IMR-90 (cell line): ENCODE results near the gene TMEM60. TPM values are rescaled to one million over a fixed set of nuclear protein-coding genes. Genes with fewer than 3 reads are reported as not detected.
A peak's percentile ranks its signal among the peaks of the same experiment; 100 is the strongest.

Experiments
- ATAC-seq: fragments of 200-7000 bp; cut with Tn5 transposase; 2 replicates; pipeline ENCODE4 v1.9.1; 2020; ENCODE audit warnings: low read depth, mild to moderate bottlenecking, moderate library complexity
- BruUV-seq: library from RNA; stranded (reverse); fragments of 400-500 nt; replicated peaks from 2 replicates; lab custom pipeline; 2021; lab: Mats Ljungman, UMichigan
- CTCF ChIA-PET: fragments of 300-600 bp; formaldehyde crosslinking; extraction: SDS; loops from one replicate; lab custom pipeline; 2021; ENCODE audit warnings: antibody characterized with exemption; lab: Yijun Ruan, JAX
- POLR2A ChIA-PET: fragments of 300-600 bp; sonication (Branson Sonifier 250); formaldehyde crosslinking; loops from one replicate; lab custom pipeline; 2022; ENCODE audit warnings: antibody characterized with exemption; ENCODE audit not compliant: unreplicated experiment; lab: Charles Lee
- DNase-seq: peaks from one replicate; pipeline ENCODE4 v3.0.0; 2013
- H2AFZ ChIP-seq: replicated peaks from 2 replicates; pipeline ENCODE3; 2013; ENCODE audit warnings: low read length, mild to moderate bottlenecking; ENCODE audit not compliant: poor library complexity
- H2AK5ac ChIP-seq: 2 replicates; pipeline ENCODE4 v1.6.1; 2013; ENCODE audit warnings: low read depth, low read length, inconsistent platforms
- H2AK9ac ChIP-seq: replicated peaks from 2 replicates; pipeline ENCODE3; 2013; ENCODE audit warnings: mild to moderate bottlenecking, low read depth, low read length, moderate library complexity; ENCODE audit not compliant: poor library complexity
- H2BK120ac ChIP-seq: 2 replicates; pipeline ENCODE4 v1.6.1; 2013; ENCODE audit warnings: low read depth, low read length, inconsistent platforms
- H2BK15ac ChIP-seq: 3 replicates; pipeline ENCODE4 v1.6.1; 2013; ENCODE audit warnings: low read depth, low read length, inconsistent platforms
- H2BK20ac ChIP-seq: 2 replicates; pipeline ENCODE4 v1.6.1; 2013; ENCODE audit warnings: low read depth, mild to moderate bottlenecking, inconsistent platforms, low read length, moderate library complexity
- H2BK5ac ChIP-seq: 2 replicates; pipeline ENCODE4 v1.6.1; 2013; ENCODE audit warnings: mild to moderate bottlenecking, low read depth, low read length, inconsistent platforms; ENCODE audit not compliant: poor library complexity, severe bottlenecking
- H3K14ac ChIP-seq: replicated peaks from 2 replicates; pipeline ENCODE4 v1.6.1; 2013; ENCODE audit warnings: low read depth, low read length, inconsistent platforms
- H3K18ac ChIP-seq: 2 replicates; pipeline ENCODE4 v1.6.1; 2013; ENCODE audit warnings: low read depth, low read length, control low read depth
- H3K23ac ChIP-seq: 2 replicates; pipeline ENCODE4 v1.6.1; 2013; ENCODE audit warnings: low read depth, low read length, inconsistent platforms
- H3K27ac ChIP-seq: 2 replicates; pipeline ENCODE4 v1.5.1; 2013; ENCODE audit warnings: mild to moderate bottlenecking, control low read depth, low read length; ENCODE audit not compliant: insufficient read depth
- H3K27me3 ChIP-seq: 2 replicates; pipeline ENCODE4 v1.6.1; 2013; ENCODE audit warnings: low read length; ENCODE audit not compliant: control insufficient read depth, insufficient read depth
- H3K36me3 ChIP-seq: 2 replicates; pipeline ENCODE4 v1.6.1; 2013; ENCODE audit warnings: low read length, mixed read lengths; ENCODE audit not compliant: control insufficient read depth, insufficient read depth
- H3K4ac ChIP-seq: 2 replicates; pipeline ENCODE4 v1.6.1; 2013; ENCODE audit warnings: low read depth, low read length, inconsistent platforms
- H3K4me1 ChIP-seq: 2 replicates; pipeline ENCODE4 v1.6.1; 2013; ENCODE audit warnings: low read length, mixed read lengths; ENCODE audit not compliant: control insufficient read depth, insufficient read depth
- H3K4me2 ChIP-seq: 2 replicates; pipeline ENCODE4 v1.6.1; 2013; ENCODE audit warnings: low read depth, mild to moderate bottlenecking, control low read depth, low read length, moderate library complexity
- H3K4me3 ChIP-seq: 2 replicates; pipeline ENCODE4 v1.5.1; 2013; ENCODE audit warnings: low read depth, mild to moderate bottlenecking, control low read depth, low read length, moderate library complexity; ENCODE audit not compliant: insufficient read depth
- H3K56ac ChIP-seq: 2 replicates; pipeline ENCODE4 v1.6.1; 2013; ENCODE audit warnings: low read length, inconsistent platforms; ENCODE audit not compliant: insufficient read depth; ENCODE audit errors: extremely low read depth
- H3K79me1 ChIP-seq, 2 experiments: 2 replicates each; pipeline ENCODE4 v1.6.1; 2013; ENCODE audit warnings: low read length in 2 of 2, inconsistent platforms in 1 of 2, low read depth in 1 of 2
- H3K9ac ChIP-seq: 2 replicates; pipeline ENCODE4 v1.6.1; 2013; ENCODE audit warnings: low read depth, low read length, control low read depth
- H3K9me1 ChIP-seq: 2 replicates; pipeline ENCODE4 v1.6.1; 2013; ENCODE audit warnings: low read length, inconsistent platforms; ENCODE audit not compliant: insufficient read depth
- H3K9me3 ChIP-seq: 2 replicates; pipeline ENCODE4 v1.6.1; 2013; ENCODE audit warnings: low read length; ENCODE audit not compliant: control insufficient read depth, insufficient read depth
- H4K20me1 ChIP-seq: 2 replicates; pipeline ENCODE4 v1.6.1; 2013; ENCODE audit warnings: low read length, inconsistent platforms; ENCODE audit not compliant: insufficient read depth
- H4K5ac ChIP-seq: 2 replicates; pipeline ENCODE4 v1.6.1; 2013; ENCODE audit warnings: mild to moderate bottlenecking, low read depth, low read length, control low read depth
- H4K8ac ChIP-seq, 2 experiments: 2 replicates each; pipeline ENCODE4 v1.6.1; 2013; ENCODE audit warnings: low read depth in 2 of 2, low read length in 2 of 2, control low read depth in 1 of 2, inconsistent platforms in 1 of 2
- H4K91ac ChIP-seq: 2 replicates; pipeline ENCODE4 v1.6.1; 2013; ENCODE audit warnings: low read depth, low read length, inconsistent platforms; ENCODE audit not compliant: insufficient read depth
- BHLHE40 ChIP-seq: fragments of 150-350 bp; IDR thresholded peaks from 2 replicates; pipeline ENCODE4 v1.6.1; 2016; ENCODE audit warnings: mild to moderate bottlenecking, low read depth, low read length
- CEBPB ChIP-seq: IDR thresholded peaks from 2 replicates; pipeline ENCODE4 v1.6.1; 2012; ENCODE audit warnings: low read depth, low read length, improper control_type of control experiment
- CTCF ChIP-seq: conservative IDR thresholded peaks from 2 replicates; pipeline ENCODE4 v1.5.1; 2012; ENCODE audit warnings: mild to moderate bottlenecking, low read depth, low read length, improper control_type of control experiment
- FOS ChIP-seq: fragments of 150-350 bp; IDR thresholded peaks from 2 replicates; pipeline ENCODE4 v1.6.1; 2016; ENCODE audit warnings: low read depth, low read length
- MAFK ChIP-seq: IDR thresholded peaks from 2 replicates; pipeline ENCODE4 v1.6.1; 2012; ENCODE audit warnings: low read depth, low read length, improper control_type of control experiment
- MAZ ChIP-seq: IDR thresholded peaks from 2 replicates; pipeline ENCODE4 v1.6.1; 2012; ENCODE audit warnings: low read depth, mild to moderate bottlenecking, low read length, improper control_type of control experiment, moderate library complexity, borderline replicate concordance
- NFE2L2 ChIP-seq: fragments of 150-350 bp; IDR thresholded peaks from 2 replicates; pipeline ENCODE4 v1.6.1; 2016; ENCODE audit warnings: low read depth, mild to moderate bottlenecking, low read length
- POLR2A ChIP-seq: IDR thresholded peaks from 2 replicates; pipeline ENCODE4 v1.6.1; 2012; ENCODE audit warnings: mild to moderate bottlenecking, low read depth, low read length
- RAD21 ChIP-seq: IDR thresholded peaks from 2 replicates; pipeline ENCODE4 v1.6.1; 2012; ENCODE audit warnings: low read length, improper control_type of control experiment
- RCOR1 ChIP-seq: IDR thresholded peaks from 2 replicates; pipeline ENCODE4 v1.6.1; 2012; ENCODE audit warnings: mild to moderate bottlenecking, low read length, improper control_type of control experiment; ENCODE audit not compliant: insufficient replicate concordance
- RFX5 ChIP-seq: IDR thresholded peaks from 2 replicates; pipeline ENCODE4 v1.8.0; 2012; ENCODE audit warnings: low read depth, mild to moderate bottlenecking, low read length, moderate library complexity
- SMC3 ChIP-seq: fragments of 150-350 bp; IDR thresholded peaks from 2 replicates; pipeline ENCODE4 v1.6.1; 2016; ENCODE audit warnings: low read depth, mild to moderate bottlenecking, antibody characterized with exemption, low read length, moderate library complexity
- WGBS, 2 experiments: methylation state at CpG; one replicate each; pipeline versions ENCODE4 v1.1.5 to v1.1.7; 2013; ENCODE audit warnings: missing lambda C conversion rate in 2 of 2; ENCODE audit not compliant: insufficient read length in 1 of 2; ENCODE audit errors: extremely low coverage in 2 of 2; 5-methylcytosine and 5-hydroxymethylcytosine counted together
- dilution Hi-C: fragments of 300-500 bp; cut with HindIII; formaldehyde crosslinking; loops from one replicate; pipeline ENCODE4 v1.14.3; 2018; ENCODE audit warnings: low sequenced_read_pairs; ENCODE audit not compliant: unreplicated experiment
- in situ Hi-C: fragments of 300-500 bp; cut with MboI; formaldehyde crosslinking; loops from 3 replicates; pipeline ENCODE4 v1.14.3; 2019; ENCODE audit warnings: low sequenced_read_pairs, inconsistent platforms, mixed read lengths
- intact Hi-C: fragments of 100-400 bp; cut with micrococcal nuclease; formaldehyde crosslinking; loops from 2 replicates; pipeline ENCODE4 v1.10.0; 2022
- polyA plus RNA-seq, 3 experiments: library from polyadenylated mRNA; depleted of rRNA; stranded (reverse); fragments of >200 nt; gene quantifications; 2 replicates each; pipeline ENCODE4 v1.2.3, GENCODE V29; 2012; ENCODE audit warnings: low replicate concordance in 1 of 3
- total RNA-seq: library from RNA; depleted of rRNA; stranded (reverse); fragments of >200 nt; gene quantifications from 2 replicates; pipeline ENCODE4 v1.2.3, GENCODE V29; 2012

TMEM60 gene
- total and polyA plus RNA-seq, 2 of the 4 experiments (the other 2 are of a cell fraction), result 9.9 to 17.2 TPM

DNA sequence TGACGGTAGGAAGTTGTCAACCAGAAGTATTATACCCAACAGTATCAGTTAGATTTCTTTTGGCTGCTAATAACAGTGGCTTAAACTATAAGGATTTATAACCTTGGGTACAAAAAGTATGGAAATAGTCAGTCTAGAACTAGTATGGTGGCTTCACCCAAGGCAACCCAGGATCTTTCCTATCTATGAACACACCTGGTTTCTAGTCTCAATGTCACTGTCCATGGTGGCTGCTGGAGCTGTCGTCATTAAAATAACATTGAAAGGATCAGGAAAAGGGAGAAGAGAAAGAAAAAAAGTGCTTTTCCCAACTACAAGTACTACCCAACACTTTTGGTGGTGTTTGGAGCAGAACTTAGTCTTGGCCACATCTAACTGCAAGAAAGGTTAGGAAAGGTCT lies 28.1 kb upstream of the TMEM60 start:
- Histone ChIP-seq H3K18ac (no peak overlapping the region), H3K56ac (no peak overlapping the region; the same call in 1 of the 2 replicates), H2BK5ac (no peak overlapping the region), H3K9me1 (peaks cover 5% of the 10 kb centered on the region; the same call in 1 of the 2 replicates), H3K23ac (no peak overlapping the region), H3K4ac (no peak overlapping the region), H3K79me1 (peaks cover 23 to 55% of the 10 kb centered on the region in 2 experiments), H3K9me3 (peaks cover 13% of the 10 kb centered on the region), H3K4me1 (no peaks in the 10 kb centered on the region), H2BK20ac (no peak overlapping the region), H3K9ac (no peak overlapping the region), H2AK9ac (no peak overlapping the region), H4K91ac (no peak overlapping the region), H4K20me1 (no peaks in the 10 kb centered on the region), H3K4me3 (no peak overlapping the region), H3K27me3 (no peaks in the 10 kb centered on the region), H2AK5ac (no peak overlapping the region), H3K36me3 (no peaks in the 10 kb centered on the region), H4K5ac (no peak overlapping the region), H2BK120ac (no peak overlapping the region), H2BK15ac (no peak overlapping the region), H3K4me2 (no peak overlapping the region), H2AFZ (no peak overlapping the region), H3K14ac (no peak overlapping the region), H3K27ac (no peak overlapping the region), H4K8ac (no peak overlapping the region)
- CTCF ChIA-PET, result interaction anchor here (0.7 kb wide), 1 partner anchor 93 kb away, joined by 3 read pairs; no protein-coding TSS in a partner anchor
- DNase-seq (no peak), ATAC-seq (no peak)
- intact Hi-C loops (no loop called here), dilution Hi-C loops (no loop called here), in situ Hi-C loops (no loop called here)
- BruUV-seq, result TSS peak; percentile 34
- POLR2A ChIA-PET, result no interaction called here
- no peak for TF ChIP-seq RAD21
- TF ChIP-seq MAZ, result no peak
- TF ChIP-seq CTCF, result no peak
- no peak for TF ChIP-seq BHLHE40
- no peak for TF ChIP-seq RFX5
- no peak for TF ChIP-seq CEBPB
- TF ChIP-seq MAFK, result no peak
- TF ChIP-seq RCOR1, result no peak
- no peak for TF ChIP-seq FOS
- no peak for TF ChIP-seq NFE2L2
- TF ChIP-seq POLR2A, result no peak
- TF ChIP-seq SMC3, result no peak
- WGBS, 2 experiments, result no CpG with 5 or more reads among the region's 2 CpGs
